Kidney glomerular epithelial cell (primary cell): ENCODE measurements around the gene C2CD2.
"Not testable (repeated sequence)": the region's sequence is repeated elsewhere in the genome, so short reads cannot be mapped to it uniquely, and the experiment has no call there.

ENCODE experiments used
- DNase-seq: peaks from one replicate; lab custom pipeline; 2025; lab: John Stamatoyannopoulos, UW

C2CD2 gene

GRCh38 chr21:41975391-41976272 lies 21.8 kb upstream of the C2CD2 start:
- DNase-seq, result no peak

- DNase-seq, result no peak
These were observed 20.9 kb upstream of the C2CD2 start for GRCh38 chr21:41974752-41975053.

- DNase-seq, result no peak
These were observed 20.3 kb upstream of the C2CD2 start for GRCh38 chr21:41973861-41974751.

- no peak for DNase-seq
These were observed 19.6 kb upstream of the C2CD2 start for GRCh38 chr21:41973427-41973831.

- DNase-seq, result no peak
These were observed 18.8 kb upstream of the C2CD2 start for GRCh38 chr21:41972511-41973205.

- DNase-seq, result no peak
These were observed 18.1 kb upstream of the C2CD2 start for GRCh38 chr21:41971891-41972290.

- no peak for DNase-seq
These were observed 17.2 kb upstream of the C2CD2 start for GRCh38 chr21:41970751-41971653.

- no peak for DNase-seq
These were observed 16.2 kb upstream of the C2CD2 start for GRCh38 chr21:41970106-41970391.

GRCh38 chr21:41967708-41968107 lies 13.9 kb upstream of the C2CD2 start:
- DNase-seq, result no peak

GRCh38 chr21:41966872-41967621 lies 13.2 kb upstream of the C2CD2 start:
- DNase-seq, result no peak

- no peak for DNase-seq
These were observed 12.4 kb upstream of the C2CD2 start for GRCh38 chr21:41966041-41966833.

GRCh38 chr21:41965461-41966013 lies 11.7 kb upstream of the C2CD2 start:
- no peak for DNase-seq

- no peak for DNase-seq
These were observed 11.2 kb upstream of the C2CD2 start for GRCh38 chr21:41965045-41965444.

- DNase-seq, result no peak
These were observed 10.4 kb upstream of the C2CD2 start for GRCh38 chr21:41964171-41964570.

GRCh38 chr21:41962425-41962966 lies 8.7 kb upstream of the C2CD2 start:
- no peak for DNase-seq

GRCh38 chr21:41961753-41962152 lies 7.9 kb upstream of the C2CD2 start:
- DNase-seq, result no peak

GRCh38 chr21:41961282-41961701 lies 7.5 kb upstream of the C2CD2 start:
- no peak for DNase-seq

GRCh38 chr21:41960386-41960785 lies 6.6 kb upstream of the C2CD2 start:
- no peak for DNase-seq

- not testable (repeated sequence) for DNase-seq
These were observed 5.9 kb upstream of the C2CD2 start for GRCh38 chr21:41959697-41960096.
